Activated CD4-positive, alpha-beta memory T cell treated with anti-CD3 and anti-CD28 coated beads, Interleukin-2, amount 10 ng/mL, durations not matched to agents 7 days and 5 days (primary cell): ENCODE results near the gene SETBP1. TPM values are rescaled to one million over a fixed set of nuclear protein-coding genes. Genes with fewer than 3 reads are reported as not detected.

ENCODE experiments used
- CTCF ChIA-PET: fragments of 350-600 bp; sonication (Branson Sonifier 250); formaldehyde crosslinking; loops from one replicate; lab custom pipeline; 2021; ENCODE audit warnings: antibody characterized with exemption, inconsistent platforms; lab: Charles Lee
- POLR2A ChIA-PET: fragments of 350-600 bp; sonication (Branson Sonifier 250); formaldehyde crosslinking; loops from one replicate; lab custom pipeline; 2021; ENCODE audit warnings: antibody characterized with exemption; lab: Charles Lee
- DNase-seq: peaks from one replicate; pipeline ENCODE4 v3.0.0-alpha.2; 2020
- H3K27ac Mint-ChIP-seq: one replicate; pipeline ENCODE4 v1.8.0; 2021; ENCODE audit warnings: mild to moderate bottlenecking, mixed read lengths
- H3K27me3 Mint-ChIP-seq: one replicate; pipeline ENCODE4 v1.8.0; 2021; ENCODE audit warnings: mixed read lengths
- H3K36me3 Mint-ChIP-seq: one replicate; pipeline ENCODE4 v1.8.0; 2021; ENCODE audit warnings: low read depth, mixed read lengths
- H3K4me1 Mint-ChIP-seq: one replicate; pipeline ENCODE4 v1.8.0; 2021; ENCODE audit warnings: mixed read lengths
- H3K4me3 Mint-ChIP-seq: one replicate; pipeline ENCODE4 v1.8.0; 2021; ENCODE audit warnings: mild to moderate bottlenecking, mixed read lengths
- H3K9me3 Mint-ChIP-seq: one replicate; pipeline ENCODE4 v1.8.0; 2021; ENCODE audit warnings: mixed read lengths
- total RNA-seq, 2 experiments: library from RNA; stranded (reverse); gene quantifications; one replicate each; pipeline ENCODE4 v1.2.3, GENCODE V29; 2021

SETBP1 gene
- total RNA-seq, 2 experiments from 2014 or later: 15.8 to 18.2 TPM

DNA sequence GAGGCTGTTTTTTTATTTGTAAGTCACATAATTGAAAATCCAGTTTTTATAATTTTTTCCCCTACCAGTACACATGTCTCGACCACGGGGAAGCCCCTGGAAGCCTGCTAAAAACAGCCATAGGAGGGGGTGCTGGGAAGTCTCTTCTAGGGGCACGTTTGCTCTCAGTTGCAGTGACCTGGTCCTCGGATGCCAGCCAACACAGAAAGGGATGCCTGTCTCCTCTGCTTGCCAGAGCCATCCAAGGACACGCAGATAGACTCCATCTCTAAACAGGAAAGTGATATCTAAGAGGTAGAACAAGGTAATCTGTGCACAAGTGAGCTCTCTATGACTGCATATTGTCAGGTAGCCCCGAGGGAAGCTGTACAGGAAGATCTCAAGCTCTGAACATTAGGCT lies 255.8 kb downstream of the SETBP1 start:
- Mint-ChIP-seq H3K27ac (no peak overlapping the region), H3K4me3 (no peak overlapping the region), H3K36me3 (peaks cover 3% of the 10 kb centered on the region), H3K27me3 (peaks cover 14% of the 10 kb centered on the region), H3K4me1 (peaks cover 6% of the 10 kb centered on the region), H3K9me3 (peaks cover 3% of the 10 kb centered on the region)
- ChIA-PET CTCF (no interaction called here), POLR2A (interaction anchor here (0.7 kb wide), 1 partner anchor 10 kb away, joined by 3 read pairs; no protein-coding TSS in a partner anchor)
- no peak for DNase-seq

DNA sequence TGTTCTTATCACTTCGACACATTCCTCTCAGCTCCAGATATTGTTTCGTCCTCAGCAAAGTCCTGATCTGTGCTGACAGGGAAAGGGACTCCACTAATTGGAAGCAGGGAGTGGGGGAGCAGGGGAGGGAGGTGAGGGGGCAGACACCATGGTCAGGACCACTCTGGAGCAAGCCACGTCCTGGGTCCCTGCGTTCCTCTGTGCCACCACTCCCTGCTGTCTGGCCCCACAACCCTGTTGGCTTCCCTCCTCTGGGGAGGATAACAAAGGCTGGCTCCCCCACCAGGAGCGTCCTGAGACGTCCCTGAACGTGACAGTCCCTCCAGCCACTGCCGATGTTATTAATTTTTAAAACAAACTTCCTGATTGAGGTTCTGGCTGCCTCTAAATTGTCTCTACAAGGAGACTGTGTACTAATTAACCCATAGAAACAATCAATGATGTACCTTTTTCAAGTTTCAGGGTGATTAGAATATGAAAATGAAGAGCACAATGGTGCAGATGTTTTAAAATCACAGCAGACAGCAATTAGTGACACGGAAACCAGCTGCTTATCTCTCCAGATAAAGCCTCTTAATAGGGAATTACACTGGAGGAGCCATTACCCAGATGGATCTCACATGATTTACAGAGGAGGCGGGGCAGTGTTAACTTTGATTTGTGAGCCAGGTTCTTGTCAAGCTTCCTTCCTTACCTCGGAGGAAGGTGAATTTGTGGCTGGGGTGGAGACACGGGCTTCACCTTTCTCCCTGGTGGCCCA lies 257.5 kb downstream of the SETBP1 start:
- no peak overlapping the region for H3K4me3 Mint-ChIP-seq

DNA sequence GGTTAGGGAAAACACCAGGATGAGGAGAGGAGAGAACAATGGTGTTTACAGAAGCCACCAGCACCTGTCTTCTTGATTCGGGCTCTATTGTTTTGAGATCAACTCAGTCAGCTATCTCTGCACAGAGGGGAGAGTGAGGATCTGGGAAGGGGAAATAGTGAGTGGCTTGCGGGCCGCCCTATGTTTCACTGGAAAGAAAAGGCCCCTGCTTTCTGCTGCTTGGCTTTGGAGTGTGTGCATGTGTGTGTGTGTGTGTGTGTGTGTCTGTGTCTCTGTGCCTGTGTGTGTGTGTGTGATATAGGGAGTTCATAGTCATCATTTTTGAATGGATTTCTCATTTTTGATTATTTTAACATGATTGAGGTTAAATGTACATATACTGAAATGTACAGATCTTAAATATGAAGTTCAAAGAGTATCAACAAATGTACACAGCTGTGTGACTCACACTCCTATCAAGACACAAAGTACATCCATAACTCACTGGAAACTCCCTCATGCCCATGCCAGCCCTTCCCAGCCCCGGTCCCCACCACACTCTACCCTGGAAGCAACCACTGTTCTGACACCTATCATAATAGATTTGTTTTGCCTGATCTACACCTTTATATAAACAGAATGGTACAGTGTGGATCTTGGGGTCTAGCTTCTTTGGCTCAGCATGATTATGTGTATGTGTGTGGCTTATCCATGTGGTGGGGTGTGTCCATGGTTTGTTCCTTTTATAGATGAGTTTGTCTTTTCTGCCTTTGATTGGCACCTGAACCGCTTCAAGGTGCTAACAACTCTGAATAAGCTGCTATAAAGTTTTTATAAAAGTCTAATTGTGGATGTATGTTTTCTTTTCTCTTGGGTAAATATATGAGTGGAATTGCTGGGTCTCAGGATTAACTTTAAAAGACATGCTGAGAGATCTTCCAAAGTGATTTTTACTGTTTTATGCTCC lies 258.3 kb downstream of the SETBP1 start:
- H3K4me3 Mint-ChIP-seq: no peak overlapping the region
- ChIA-PET POLR2A (no interaction called here), CTCF (no interaction called here)
- DNase-seq: no peak
- no peaks in the 10 kb centered on the region for H3K9me3 Mint-ChIP-seq
- H3K4me1 Mint-ChIP-seq: no peaks in the 10 kb centered on the region
- no peaks in the 10 kb centered on the region for H3K36me3 Mint-ChIP-seq
- H3K27me3 Mint-ChIP-seq: peaks cover 10% of the 10 kb centered on the region
- no peak overlapping the region for H3K27ac Mint-ChIP-seq

More for the DNA sequence above, 257.5 kb downstream of the SETBP1 start:
- ChIA-PET CTCF (interaction anchor here (0.6 kb wide), 1 partner anchor 113 kb away, joined by 3 read pairs; no protein-coding TSS in a partner anchor), POLR2A (no interaction called here)
- no peak for DNase-seq
- Mint-ChIP-seq H3K4me1 (no peaks in the 10 kb centered on the region), H3K36me3 (no peaks in the 10 kb centered on the region), H3K27ac (no peak overlapping the region), H3K27me3 (peaks cover 10% of the 10 kb centered on the region), H3K9me3 (no peaks in the 10 kb centered on the region)

DNA sequence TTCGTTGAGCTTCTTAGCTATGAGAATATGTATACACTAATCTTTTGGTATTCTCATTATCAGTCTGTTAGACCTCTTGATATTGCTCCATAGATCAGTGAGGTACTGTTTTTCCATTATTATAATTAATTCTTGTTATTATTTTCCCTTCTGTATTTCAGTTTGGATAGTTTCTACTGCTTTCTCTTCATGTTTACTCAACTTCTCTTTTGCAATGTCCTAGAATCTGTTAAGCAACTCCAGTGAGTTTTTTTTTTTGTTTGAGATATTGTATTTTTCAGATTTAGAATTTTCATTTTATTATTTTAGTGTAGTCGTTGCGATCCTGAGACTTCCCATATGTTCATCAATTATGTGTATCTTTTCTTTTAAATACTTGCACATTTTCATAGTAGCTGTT lies 260.8 kb downstream of the SETBP1 start:
- Mint-ChIP-seq H3K36me3 (no peaks in the 10 kb centered on the region), H3K9me3 (no peaks in the 10 kb centered on the region), H3K4me1 (no peaks in the 10 kb centered on the region), H3K4me3 (no peak overlapping the region), H3K27ac (no peak overlapping the region), H3K27me3 (peaks cover 10% of the 10 kb centered on the region)
- ChIA-PET POLR2A (no interaction called here), CTCF (no interaction called here)
- no peak for DNase-seq

DNA sequence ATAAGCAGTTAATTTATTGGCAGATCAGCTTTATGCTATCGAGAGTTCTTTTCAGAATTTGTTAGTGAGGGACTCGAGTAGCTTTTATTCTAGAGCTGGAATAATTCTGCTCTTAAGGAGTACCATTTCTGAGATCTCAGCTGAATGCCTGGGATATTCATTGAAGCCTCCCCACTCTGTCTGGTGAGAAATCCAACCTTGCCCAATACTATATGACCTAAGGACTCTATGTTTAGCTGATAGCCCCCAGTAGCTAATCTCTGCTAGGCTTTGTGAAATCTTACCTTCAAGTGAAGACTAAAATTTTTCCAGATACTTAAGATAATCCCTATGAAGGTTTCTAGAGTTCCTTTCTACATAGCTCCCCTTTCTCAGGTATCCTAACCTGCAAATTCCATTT lies 261.4 kb downstream of the SETBP1 start:
- no peak for DNase-seq
- no peaks in the 10 kb centered on the region for H3K9me3 Mint-ChIP-seq
- H3K27me3 Mint-ChIP-seq: peaks cover 10% of the 10 kb centered on the region
- CTCF ChIA-PET: no interaction called here
- H3K36me3 Mint-ChIP-seq: no peaks in the 10 kb centered on the region
- POLR2A ChIA-PET: no interaction called here
- H3K4me3 Mint-ChIP-seq: no peak overlapping the region
- no peak overlapping the region for H3K27ac Mint-ChIP-seq
- no peaks in the 10 kb centered on the region for H3K4me1 Mint-ChIP-seq

DNA sequence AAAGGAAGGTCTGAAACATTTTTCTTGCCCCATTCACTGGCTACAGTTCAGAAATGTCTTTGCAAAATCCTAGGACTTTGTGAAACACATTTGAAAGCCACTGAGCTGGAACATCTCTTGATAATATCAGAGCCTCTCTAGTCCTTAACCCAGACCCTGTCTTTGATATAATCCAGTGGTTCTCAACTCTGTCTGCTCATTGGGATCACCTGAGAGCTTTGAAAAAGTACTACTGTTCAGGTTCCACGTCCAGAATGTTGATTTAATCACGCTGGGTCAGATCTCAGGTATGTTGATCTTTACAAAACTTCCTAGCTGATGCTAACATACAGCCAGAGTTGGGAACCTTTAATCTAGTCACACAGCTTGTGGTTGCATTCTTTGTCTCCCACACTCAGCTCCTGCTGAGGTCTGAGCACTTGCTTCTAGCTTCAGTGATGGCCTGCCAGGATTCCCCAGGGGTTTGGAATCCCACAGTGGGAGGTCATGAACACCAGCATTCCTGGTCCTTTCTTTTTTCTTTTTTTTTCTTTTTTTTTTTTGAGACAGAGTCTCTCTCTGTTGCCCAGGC lies 262.7 kb downstream of the SETBP1 start:
- H3K27me3 Mint-ChIP-seq: peaks cover 10% of the 10 kb centered on the region
- H3K4me3 Mint-ChIP-seq: no peak overlapping the region
- no peaks in the 10 kb centered on the region for H3K36me3 Mint-ChIP-seq
- no peak overlapping the region for H3K27ac Mint-ChIP-seq
- no peaks in the 10 kb centered on the region for H3K9me3 Mint-ChIP-seq
- POLR2A ChIA-PET: no interaction called here
- no peak for DNase-seq
- no peaks in the 10 kb centered on the region for H3K4me1 Mint-ChIP-seq
- CTCF ChIA-PET: interaction anchor here (0.8 kb wide), 1 partner anchor 14 kb away, joined by 3 read pairs; no protein-coding TSS in a partner anchor

DNA sequence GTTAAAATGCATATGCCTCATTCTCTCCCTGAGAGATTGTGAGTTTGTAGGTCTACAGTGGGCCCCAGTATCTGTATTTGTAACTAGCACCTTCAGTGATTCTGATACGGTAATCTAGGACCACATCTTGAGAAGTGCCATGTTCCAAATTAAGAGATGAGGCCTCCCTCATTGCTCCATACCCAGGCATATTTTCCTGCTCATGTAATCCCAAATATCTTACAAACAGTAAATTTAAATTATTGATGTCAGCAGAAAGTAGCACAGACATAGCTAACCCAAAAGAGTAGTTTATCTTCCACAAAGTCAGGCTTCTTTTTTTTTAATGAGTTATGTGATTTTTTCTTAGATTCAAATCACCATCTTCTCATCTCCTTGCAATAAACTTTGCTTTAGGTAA lies 263.8 kb downstream of the SETBP1 start:
- Mint-ChIP-seq H3K9me3 (no peaks in the 10 kb centered on the region), H3K27ac (no peak overlapping the region), H3K4me3 (no peak overlapping the region), H3K36me3 (no peaks in the 10 kb centered on the region), H3K4me1 (no peaks in the 10 kb centered on the region), H3K27me3 (peaks cover 6% of the 10 kb centered on the region)
- POLR2A ChIA-PET: no interaction called here
- DNase-seq: no peak
- CTCF ChIA-PET: no interaction called here

DNA sequence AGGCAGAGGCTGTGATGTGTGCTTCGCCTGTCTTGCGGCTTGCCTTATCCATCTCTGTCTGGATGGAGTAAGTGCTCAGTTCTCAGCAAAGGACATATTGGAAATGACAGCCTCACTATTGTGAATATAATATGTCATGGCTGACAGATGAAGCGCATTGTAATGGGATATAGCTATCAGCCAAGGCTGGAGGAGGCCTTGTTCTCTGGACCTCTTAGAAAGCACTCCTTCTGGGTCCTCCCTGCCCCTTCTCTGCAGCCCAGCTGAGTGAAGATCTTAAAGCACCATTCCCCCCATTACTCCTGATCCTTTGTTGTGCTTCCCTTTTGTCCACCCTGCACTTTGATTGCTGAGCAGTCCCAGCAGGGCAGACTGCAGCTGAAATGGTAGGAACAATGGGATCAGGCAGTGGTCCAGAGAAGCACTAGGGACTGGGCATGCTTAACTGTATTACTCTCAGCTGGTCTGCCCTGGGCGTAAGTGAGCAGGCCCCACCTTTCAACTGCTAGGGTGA lies 265.3 kb downstream of the SETBP1 start:
- Mint-ChIP-seq H3K27ac (no peak overlapping the region), H3K4me1 (no peaks in the 10 kb centered on the region), H3K9me3 (no peaks in the 10 kb centered on the region), H3K36me3 (peaks cover 12% of the 10 kb centered on the region), H3K27me3 (peaks cover 1% of the 10 kb centered on the region), H3K4me3 (no peak overlapping the region)
- POLR2A ChIA-PET: interaction anchor here (1.0 kb wide), 1 partner anchor 9 kb away, joined by 3 read pairs; no protein-coding TSS in a partner anchor
- no peak for DNase-seq
- CTCF ChIA-PET: no interaction called here

DNA sequence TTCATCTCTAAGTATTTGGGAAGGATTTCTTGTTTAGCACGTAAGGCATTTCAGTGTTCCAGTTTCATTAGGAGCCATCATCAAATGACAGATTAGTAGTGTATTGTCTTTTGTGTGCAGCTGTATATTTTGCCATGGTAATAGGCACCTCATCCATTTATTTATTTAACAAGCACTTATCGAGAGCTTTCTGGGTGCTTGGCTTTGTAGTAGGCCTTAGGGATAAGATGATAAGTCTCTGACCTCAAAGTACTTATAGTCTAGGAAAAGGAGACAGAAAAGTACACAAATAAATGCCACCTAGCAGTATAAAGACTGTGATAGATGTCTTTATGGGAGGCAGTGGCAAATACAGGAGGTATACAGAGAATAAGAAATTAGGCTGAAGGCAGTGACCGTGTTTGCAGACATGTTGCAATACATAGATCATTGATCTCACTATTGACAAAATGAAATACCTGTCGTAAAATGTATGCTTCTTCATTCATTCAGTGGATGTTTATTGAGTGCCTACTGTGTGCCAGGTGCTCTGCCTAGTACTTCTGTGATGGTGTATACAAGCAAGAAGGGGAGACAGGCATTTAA lies 265.9 kb downstream of the SETBP1 start:
- ChIA-PET POLR2A (interaction anchor here (1.0 kb wide), 1 partner anchor 10 kb away, joined by 3 read pairs; no protein-coding TSS in a partner anchor), CTCF (no interaction called here)
- H3K27me3 Mint-ChIP-seq: no peaks in the 10 kb centered on the region
- no peaks in the 10 kb centered on the region for H3K4me1 Mint-ChIP-seq
- peaks cover 16% of the 10 kb centered on the region for H3K36me3 Mint-ChIP-seq
- no peak overlapping the region for H3K27ac Mint-ChIP-seq
- H3K9me3 Mint-ChIP-seq: no peaks in the 10 kb centered on the region
- DNase-seq: no peak
- H3K4me3 Mint-ChIP-seq: no peak overlapping the region

DNA sequence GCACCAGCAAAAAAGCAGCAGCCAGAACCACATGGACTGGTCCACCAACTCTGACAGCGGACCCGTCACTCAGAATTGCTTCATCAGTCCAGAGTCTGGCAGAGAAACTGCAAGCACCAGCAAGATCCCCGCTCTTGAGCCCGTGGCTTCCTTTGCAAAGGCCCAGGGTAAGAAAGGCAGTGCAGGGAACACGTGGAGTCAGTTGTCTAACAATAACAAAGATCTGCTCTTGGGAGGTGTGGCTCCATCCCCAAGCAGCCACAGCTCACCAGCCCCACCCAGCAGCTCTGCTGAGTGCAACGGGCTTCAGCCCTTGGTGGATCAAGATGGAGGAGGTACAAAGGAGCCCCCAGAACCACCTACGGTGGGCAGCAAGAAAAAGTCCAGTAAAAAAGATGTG lies 269.3 kb downstream of the SETBP1 start:
- Mint-ChIP-seq H3K27me3 (no peaks in the 10 kb centered on the region), H3K36me3 (peaks cover 21% of the 10 kb centered on the region), H3K4me1 (no peaks in the 10 kb centered on the region), H3K9me3 (no peaks in the 10 kb centered on the region), H3K27ac (no peak overlapping the region), H3K4me3 (no peak overlapping the region)
- no peak for DNase-seq
- ChIA-PET POLR2A (no interaction called here), CTCF (no interaction called here)

DNA sequence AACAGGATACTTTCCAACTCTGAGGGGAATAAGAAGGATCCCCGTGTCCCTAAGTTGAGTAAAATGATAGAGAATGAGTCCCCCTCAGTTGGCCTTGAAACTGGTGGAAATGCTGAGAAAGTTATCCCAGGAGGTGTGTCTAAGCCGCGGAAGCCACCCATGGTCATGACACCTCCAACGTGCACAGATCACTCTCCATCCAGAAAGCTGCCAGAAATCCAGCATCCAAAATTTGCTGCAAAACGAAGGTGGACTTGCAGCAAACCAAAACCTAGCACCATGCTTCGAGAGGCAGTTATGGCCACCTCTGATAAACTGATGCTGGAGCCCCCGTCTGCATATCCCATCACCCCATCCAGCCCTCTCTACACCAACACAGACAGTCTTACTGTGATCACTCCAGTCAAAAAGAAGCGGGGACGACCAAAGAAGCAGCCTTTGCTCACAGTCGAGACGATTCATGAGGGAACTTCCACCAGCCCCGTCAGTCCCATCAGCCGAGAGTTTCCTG lies 270.1 kb downstream of the SETBP1 start:
- no peaks in the 10 kb centered on the region for H3K4me1 Mint-ChIP-seq
- H3K27me3 Mint-ChIP-seq: no peaks in the 10 kb centered on the region
- DNase-seq: no peak

DNA sequence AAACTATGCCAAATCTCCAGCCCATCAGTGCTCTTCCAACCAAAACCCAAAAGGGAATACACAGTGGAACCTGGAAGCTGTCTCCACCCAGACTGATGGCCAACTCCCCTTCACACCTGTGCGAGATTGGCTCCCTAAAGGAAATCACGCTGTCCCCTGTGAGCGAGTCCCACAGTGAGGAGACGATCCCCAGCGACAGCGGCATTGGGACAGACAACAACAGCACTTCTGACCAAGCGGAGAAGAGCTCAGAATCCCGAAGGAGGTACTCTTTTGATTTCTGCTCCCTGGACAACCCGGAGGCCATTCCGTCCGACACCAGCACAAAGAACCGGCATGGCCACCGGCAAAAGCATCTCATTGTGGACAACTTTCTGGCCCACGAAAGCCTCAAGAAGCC lies 271.1 kb downstream of the SETBP1 start:
- CTCF ChIA-PET: no interaction called here

More for the DNA sequence above, 270.1 kb downstream of the SETBP1 start:
- ChIA-PET CTCF (no interaction called here), POLR2A (no interaction called here)
- H3K4me3 Mint-ChIP-seq: no peak overlapping the region
- H3K36me3 Mint-ChIP-seq: peaks cover 21% of the 10 kb centered on the region
- H3K27ac Mint-ChIP-seq: no peak overlapping the region
- no peaks in the 10 kb centered on the region for H3K9me3 Mint-ChIP-seq

More for the DNA sequence above, 271.1 kb downstream of the SETBP1 start:
- POLR2A ChIA-PET: no interaction called here
- Mint-ChIP-seq H3K4me3 (no peak overlapping the region), H3K36me3 (peaks cover 21% of the 10 kb centered on the region), H3K9me3 (no peaks in the 10 kb centered on the region), H3K4me1 (no peaks in the 10 kb centered on the region), H3K27me3 (no peaks in the 10 kb centered on the region), H3K27ac (no peak overlapping the region)
- no peak for DNase-seq
